Urinary bladder (tissue), 4 donors: ENCODE measurements around the gene ZBTB40. TPM values are rescaled to one million over a fixed set of nuclear protein-coding genes. Genes with fewer than 3 reads are reported as not detected.
A peak's percentile ranks its signal among the peaks of the same experiment; 100 is the strongest.

Experiments
- DNase-seq: peaks from one replicate; pipeline ENCODE4 v3.0.0-alpha.2; 2015; ENCODE audit errors: extremely low spot score
- H3K27ac ChIP-seq: one replicate; pipeline ENCODE4 v1.5.1; 2013; ENCODE audit warnings: low read depth, mild to moderate bottlenecking, moderate library complexity
- H3K36me3 ChIP-seq: one replicate; pipeline ENCODE4 v1.6.1; 2013; ENCODE audit warnings: mild to moderate bottlenecking, moderate library complexity; ENCODE audit not compliant: insufficient read depth
- H3K4me1 ChIP-seq: one replicate; pipeline ENCODE4 v1.6.1; 2013; ENCODE audit warnings: mild to moderate bottlenecking, moderate library complexity; ENCODE audit not compliant: insufficient read depth
- H3K4me3 ChIP-seq: one replicate; pipeline ENCODE4 v1.5.1; 2013; ENCODE audit warnings: low read depth, low read length
- WGBS: extraction: QIAGEN DNeasy Blood & Tissue Kit; methylation state at CpG from one replicate; pipeline ENCODE4 v1.1.7; 2013; 5-methylcytosine and 5-hydroxymethylcytosine counted together
- polyA plus RNA-seq: library from polyadenylated mRNA; stranded (reverse); fragments of 200-250 nt; gene quantifications from one replicate; pipeline ENCODE4 v1.2.3, GENCODE V29; 2013
- total RNA-seq: library from RNA; depleted of rRNA; stranded (reverse); fragments of >200 nt; gene quantifications from one replicate; pipeline ENCODE4 v1.2.3, GENCODE V29; 2014
- donor health status: healthy with polysubstance abuse.
- donor health status: healthy.

ZBTB40 gene
- total and polyA plus RNA-seq, 2 donors: 9.8 to 11.6 TPM

- whole genome bisulfite sequencing: 84% methylated on average over 15 of the region's 15 CpGs
- Histone ChIP-seq H3K27ac (no peak overlapping the region), H3K36me3 (peaks cover 3% of the 10 kb centered on the region), H3K4me1 (no peaks in the 10 kb centered on the region), H3K4me3 (no peak overlapping the region)
- DNase-seq: no peak
These were observed 76.1 kb downstream of the ZBTB40 start for GRCh38 chr1:22527555-22528296.

DNA sequence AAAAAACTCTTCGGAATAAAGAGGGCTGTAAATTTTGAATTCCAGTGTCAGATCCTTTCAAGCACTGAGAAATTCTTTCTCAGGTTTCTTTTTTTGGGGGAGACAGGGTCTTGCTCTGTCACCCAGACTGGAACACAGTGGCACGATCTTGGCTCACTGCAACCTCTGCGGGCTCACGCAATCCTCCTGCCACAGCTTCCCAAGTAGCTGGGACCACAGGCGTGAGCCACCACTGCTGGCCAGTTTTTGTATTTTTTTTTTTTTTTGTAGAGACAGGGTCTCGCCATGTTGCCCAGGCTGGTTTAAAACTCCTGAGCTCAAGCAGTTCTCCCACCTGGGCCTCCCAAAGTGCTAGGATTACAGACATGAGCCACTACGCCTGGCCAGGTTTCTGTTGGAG is 76.8 kb downstream of the ZBTB40 start:
- H3K36me3 ChIP-seq: peaks cover 3% of the 10 kb centered on the region

GRCh38 chr1:22529901-22530621 is 78.4 kb downstream of the ZBTB40 start:
- no peak overlapping the region for H3K4me3 ChIP-seq
- H3K36me3 ChIP-seq: peaks cover 3% of the 10 kb centered on the region
- 45% methylated on average over 12 of the region's 12 CpGs for WGBS
- H3K4me1 ChIP-seq: no peaks in the 10 kb centered on the region
- peak; percentile 87 for DNase-seq
- H3K27ac ChIP-seq: no peak overlapping the region

More for the DNA sequence above, 76.8 kb downstream of the ZBTB40 start:
- H3K4me1 ChIP-seq: no peaks in the 10 kb centered on the region
- H3K27ac ChIP-seq: no peak overlapping the region
- no peak overlapping the region for H3K4me3 ChIP-seq
- WGBS: 98% methylated on average over 7 of the region's 7 CpGs
- DNase-seq: no peak

- no peak overlapping the region for H3K4me3 ChIP-seq
- H3K36me3 ChIP-seq: peaks cover 3% of the 10 kb centered on the region
- WGBS: 64% methylated on average over 3 of the region's 3 CpGs
- DNase-seq: no peak
- no peak overlapping the region for H3K27ac ChIP-seq
- H3K4me1 ChIP-seq: no peaks in the 10 kb centered on the region
These were observed 79.1 kb downstream of the ZBTB40 start for GRCh38 chr1:22530715-22531114.

- WGBS: 23% methylated on average over 6 of the region's 6 CpGs
- H3K4me3 ChIP-seq: no peak overlapping the region
- DNase-seq: peak; percentile 23
- peaks cover 3% of the 10 kb centered on the region for H3K36me3 ChIP-seq
- no peak overlapping the region for H3K27ac ChIP-seq
- H3K4me1 ChIP-seq: no peaks in the 10 kb centered on the region
These were observed 79.6 kb downstream of the ZBTB40 start for GRCh38 chr1:22531251-22531650.

GRCh38 chr1:22533244-22533895 is 81.7 kb downstream of the ZBTB40 start:
- H3K4me3 ChIP-seq: no peak overlapping the region
- H3K36me3 ChIP-seq: no peaks in the 10 kb centered on the region
- no peaks in the 10 kb centered on the region for H3K4me1 ChIP-seq
- no peak for DNase-seq
- 78% methylated on average over 11 of the region's 11 CpGs for WGBS
- no peak overlapping the region for H3K27ac ChIP-seq

DNA sequence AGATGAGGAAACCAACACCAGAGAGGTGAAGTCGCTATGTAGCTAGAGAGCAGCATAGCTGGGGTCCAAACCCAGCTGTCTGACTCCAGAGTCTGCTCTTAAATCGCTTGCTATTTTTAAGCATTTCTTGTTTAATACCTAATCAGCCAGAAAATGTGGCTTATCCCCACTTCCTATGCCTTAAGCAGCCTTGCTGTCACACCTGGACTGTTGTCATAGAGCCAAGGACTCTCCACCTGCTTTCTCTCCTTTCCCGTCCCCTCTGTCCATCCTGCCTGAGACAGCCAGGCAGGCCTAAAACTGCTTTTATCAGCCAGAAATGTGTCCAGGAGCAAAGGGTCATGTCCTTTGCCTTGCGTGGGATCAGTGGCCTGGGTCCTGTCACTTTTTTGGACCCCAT is 83.3 kb downstream of the ZBTB40 start:
- no peak for DNase-seq
- WGBS: 96% methylated on average over 4 of the region's 4 CpGs
- no peaks in the 10 kb centered on the region for H3K4me1 ChIP-seq
- H3K36me3 ChIP-seq: no peaks in the 10 kb centered on the region
- H3K4me3 ChIP-seq: no peak overlapping the region
- no peak overlapping the region for H3K27ac ChIP-seq

GRCh38 chr1:22535399-22535798 is 83.7 kb downstream of the ZBTB40 start:
- WGBS: 93% methylated on average over 6 of the region's 6 CpGs
- Histone ChIP-seq H3K4me3 (no peak overlapping the region), H3K27ac (no peak overlapping the region), H3K4me1 (no peaks in the 10 kb centered on the region), H3K36me3 (no peaks in the 10 kb centered on the region)
- DNase-seq: no peak

DNA sequence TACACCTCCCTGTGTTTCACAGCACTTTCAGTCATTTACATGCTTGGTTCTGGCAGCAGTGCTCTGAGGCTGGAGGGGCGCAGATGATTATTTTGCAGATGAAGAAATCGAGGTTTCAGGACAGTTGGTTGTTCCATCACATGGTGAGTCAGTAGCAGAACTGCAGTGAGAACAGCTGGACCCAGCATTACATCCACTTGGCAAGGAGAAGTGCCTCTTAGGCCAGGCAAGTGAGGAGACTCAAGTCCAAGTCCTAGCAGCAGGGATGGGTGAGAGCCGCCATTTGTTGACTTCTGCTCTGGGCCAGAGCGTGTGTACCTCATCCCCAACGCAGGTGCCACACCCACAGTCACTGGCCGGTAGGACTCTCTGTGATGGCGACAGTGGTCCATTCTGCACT is 84.9 kb downstream of the ZBTB40 start:
- 69% methylated on average over 7 of the region's 7 CpGs for WGBS
- H3K4me3 ChIP-seq: no peak overlapping the region
- DNase-seq: no peak

GRCh38 chr1:22537441-22538139 is 85.9 kb downstream of the ZBTB40 start:
- no peaks in the 10 kb centered on the region for H3K4me1 ChIP-seq
- no peak overlapping the region for H3K4me3 ChIP-seq
- no peaks in the 10 kb centered on the region for H3K36me3 ChIP-seq
- WGBS: 84% methylated on average over 13 of the region's 13 CpGs
- no peak overlapping the region for H3K27ac ChIP-seq
- no peak for DNase-seq

More for the DNA sequence above, 84.9 kb downstream of the ZBTB40 start:
- no peak overlapping the region for H3K27ac ChIP-seq
- H3K4me1 ChIP-seq: no peaks in the 10 kb centered on the region
- H3K36me3 ChIP-seq: no peaks in the 10 kb centered on the region

DNA sequence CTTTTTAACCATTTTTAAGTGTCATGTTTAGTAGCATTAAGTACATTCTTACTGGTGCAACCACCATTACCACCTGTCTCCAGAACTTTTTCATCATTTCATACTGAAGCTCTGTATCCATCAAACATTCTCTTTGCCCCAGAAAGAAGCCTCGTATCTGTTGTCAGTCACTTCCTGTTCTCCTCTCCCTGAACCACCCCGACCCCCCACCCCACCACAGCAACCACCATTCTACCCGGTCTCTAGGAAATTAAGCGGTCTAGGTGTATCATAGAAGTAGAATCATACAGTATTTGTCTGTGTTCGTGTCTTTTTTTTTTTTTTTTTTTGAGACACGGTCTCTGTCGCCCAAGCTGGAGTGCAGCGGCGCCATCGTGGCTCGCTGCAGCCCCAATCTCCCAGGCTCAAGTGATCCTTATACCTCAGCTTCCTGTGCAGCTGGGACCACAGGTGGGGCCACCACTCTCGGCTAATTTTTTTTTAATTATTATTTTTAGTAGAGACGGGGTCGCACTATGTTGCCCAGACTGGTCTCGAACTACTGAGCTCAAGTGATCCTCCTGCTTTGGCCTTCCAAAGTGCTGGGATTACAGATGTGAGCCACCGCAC is 88.0 kb downstream of the ZBTB40 start:
- H3K4me3 ChIP-seq: no peak overlapping the region
- no peaks in the 10 kb centered on the region for H3K36me3 ChIP-seq
- no peak for DNase-seq
- 83% methylated on average over 16 of the region's 16 CpGs for WGBS
- H3K4me1 ChIP-seq: no peaks in the 10 kb centered on the region
- H3K27ac ChIP-seq: no peak overlapping the region

DNA sequence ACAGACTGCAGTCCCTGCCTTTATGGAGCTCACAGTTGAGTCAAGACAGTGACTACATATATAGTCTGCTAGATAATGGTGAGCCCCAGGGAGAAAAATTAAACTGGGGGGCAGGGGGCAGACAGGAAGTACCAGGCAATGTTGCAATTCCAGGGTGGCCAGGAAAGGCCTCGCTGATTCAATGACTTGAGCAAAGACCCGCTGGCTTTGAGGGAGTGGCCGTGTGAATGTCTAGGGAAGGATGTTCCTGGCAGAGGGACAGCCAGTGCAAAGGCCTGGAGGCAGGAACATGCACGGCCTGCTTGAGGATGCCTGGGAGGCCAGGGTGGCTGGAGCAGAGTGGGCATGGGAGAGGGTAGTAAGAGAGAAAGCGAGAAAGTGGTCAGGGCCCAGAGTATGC is 88.7 kb downstream of the ZBTB40 start:
- Histone ChIP-seq H3K4me3 (no peak overlapping the region), H3K27ac (no peak overlapping the region), H3K4me1 (no peaks in the 10 kb centered on the region), H3K36me3 (no peaks in the 10 kb centered on the region)
- WGBS: 65% methylated on average over 5 of the region's 5 CpGs
- DNase-seq: no peak

- H3K36me3 ChIP-seq: no peaks in the 10 kb centered on the region
- 73% methylated on average over 9 of the region's 9 CpGs for WGBS
- H3K4me3 ChIP-seq: no peak overlapping the region
- H3K4me1 ChIP-seq: no peaks in the 10 kb centered on the region
- no peak for DNase-seq
- no peak overlapping the region for H3K27ac ChIP-seq
These were observed 91.2 kb downstream of the ZBTB40 start for GRCh38 chr1:22542886-22543285.
